Adipocyte (in vitro differentiated cells): ENCODE data around the gene SMPD3.

Experiments
- DNase-seq: peaks from one replicate; pipeline ENCODE4 v3.0.0-alpha.2; 2015; ENCODE audit warnings: low read depth
- H3K27me3 ChIP-seq: replicated peaks from 2 replicates; pipeline ENCODE4 v1.7.0; 2013; ENCODE audit warnings: mild to moderate bottlenecking, low read length, moderate library complexity; ENCODE audit not compliant: control insufficient read depth, insufficient read depth
- H3K36me3 ChIP-seq: 2 replicates; pipeline ENCODE4 v1.7.0; 2013; ENCODE audit warnings: low read length, mild to moderate bottlenecking, moderate library complexity; ENCODE audit not compliant: control insufficient read depth, insufficient read depth, severe bottlenecking
- H3K4me1 ChIP-seq: 2 replicates; pipeline ENCODE4 v1.7.0; 2013; ENCODE audit warnings: mild to moderate bottlenecking, low read length, moderate library complexity; ENCODE audit not compliant: control insufficient read depth, insufficient read depth
- H3K4me3 ChIP-seq: 2 replicates; pipeline ENCODE4 v1.7.0; 2013; ENCODE audit warnings: mild to moderate bottlenecking, low read length, moderate library complexity
- H3K9ac ChIP-seq: 2 replicates; pipeline ENCODE4 v1.7.0; 2013; ENCODE audit warnings: mild to moderate bottlenecking, low read length, moderate library complexity
- H3K9me3 ChIP-seq: 2 replicates; pipeline ENCODE4 v1.7.0; 2013; ENCODE audit warnings: mild to moderate bottlenecking, low read length, moderate library complexity; ENCODE audit not compliant: control insufficient read depth

The SMPD3 gene

DNA sequence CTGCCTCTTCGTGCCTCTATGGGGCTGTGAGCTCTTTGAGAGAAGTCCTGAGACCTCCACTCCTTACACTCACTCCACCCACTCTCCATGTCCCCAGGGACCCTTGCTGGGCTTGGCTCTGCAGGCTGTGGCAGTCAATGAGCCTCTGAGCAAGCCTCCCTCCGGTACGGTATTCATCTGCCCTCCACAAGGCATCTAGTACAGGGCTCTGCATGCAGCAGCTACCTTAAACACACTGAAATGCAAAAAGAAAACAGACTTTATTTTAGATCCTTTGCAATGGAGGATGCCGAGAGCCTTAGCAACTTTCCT lies 38.9 kb upstream of the SMPD3 start:
- H3K4me1 ChIP-seq = no peaks in the 10 kb centered on the region
- peaks cover 49% of the 10 kb centered on the region for H3K27me3 ChIP-seq
- H3K9me3 ChIP-seq = peaks cover 4% of the 10 kb centered on the region
- H3K4me3 ChIP-seq = no peak overlapping the region
- no peaks in the 10 kb centered on the region for H3K36me3 ChIP-seq
- DNase-seq = no peak
- no peak overlapping the region for H3K9ac ChIP-seq

DNA sequence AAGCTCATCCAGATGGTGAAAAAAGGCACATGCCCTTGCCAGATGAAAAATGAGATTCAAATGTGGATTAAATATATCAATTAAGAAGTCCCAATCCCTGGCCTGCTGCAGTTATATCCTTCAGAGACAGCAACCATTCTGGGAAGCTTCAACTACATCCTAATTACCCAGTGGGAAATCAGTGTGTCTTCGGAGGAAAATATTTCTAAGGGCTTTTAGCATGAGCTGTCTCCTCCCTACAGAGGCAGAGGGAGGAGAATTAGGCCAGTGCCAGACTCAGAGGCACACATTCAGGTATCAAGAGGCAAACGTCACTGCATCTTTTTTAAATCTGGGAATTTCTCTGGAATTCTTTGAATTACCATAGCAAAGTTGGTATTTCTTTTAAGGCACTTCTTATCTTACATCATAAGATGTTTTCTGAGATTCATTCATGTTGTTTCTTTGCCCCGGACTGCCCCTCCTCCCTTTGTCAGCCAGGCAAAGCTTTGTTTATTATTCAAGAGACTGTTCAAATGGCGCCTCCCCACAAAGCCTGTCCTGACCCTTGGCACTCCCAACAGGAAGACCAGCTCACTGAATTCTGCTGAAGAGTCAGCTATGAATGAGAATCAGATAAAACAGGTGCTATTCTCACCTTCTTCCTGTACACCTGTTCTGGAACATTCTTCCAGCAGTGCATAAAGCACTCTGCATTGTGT lies 38.3 kb upstream of the SMPD3 start:
- no peak overlapping the region for H3K9ac ChIP-seq
- peaks cover 49% of the 10 kb centered on the region for H3K27me3 ChIP-seq
- H3K36me3 ChIP-seq = no peaks in the 10 kb centered on the region
- peaks cover 4% of the 10 kb centered on the region for H3K9me3 ChIP-seq
- no peak overlapping the region for H3K4me3 ChIP-seq
- no peaks in the 10 kb centered on the region for H3K4me1 ChIP-seq
- no peak for DNase-seq

- Histone ChIP-seq H3K9me3 (peaks cover 9% of the 10 kb centered on the region), H3K36me3 (no peaks in the 10 kb centered on the region), H3K9ac (no peak overlapping the region), H3K27me3 (peaks cover 32% of the 10 kb centered on the region), H3K4me1 (no peaks in the 10 kb centered on the region), H3K4me3 (no peak overlapping the region)
- no peak for DNase-seq
Measured at GRCh38 chr16:68481636-68482035, 33.3 kb upstream of the SMPD3 start.

DNA sequence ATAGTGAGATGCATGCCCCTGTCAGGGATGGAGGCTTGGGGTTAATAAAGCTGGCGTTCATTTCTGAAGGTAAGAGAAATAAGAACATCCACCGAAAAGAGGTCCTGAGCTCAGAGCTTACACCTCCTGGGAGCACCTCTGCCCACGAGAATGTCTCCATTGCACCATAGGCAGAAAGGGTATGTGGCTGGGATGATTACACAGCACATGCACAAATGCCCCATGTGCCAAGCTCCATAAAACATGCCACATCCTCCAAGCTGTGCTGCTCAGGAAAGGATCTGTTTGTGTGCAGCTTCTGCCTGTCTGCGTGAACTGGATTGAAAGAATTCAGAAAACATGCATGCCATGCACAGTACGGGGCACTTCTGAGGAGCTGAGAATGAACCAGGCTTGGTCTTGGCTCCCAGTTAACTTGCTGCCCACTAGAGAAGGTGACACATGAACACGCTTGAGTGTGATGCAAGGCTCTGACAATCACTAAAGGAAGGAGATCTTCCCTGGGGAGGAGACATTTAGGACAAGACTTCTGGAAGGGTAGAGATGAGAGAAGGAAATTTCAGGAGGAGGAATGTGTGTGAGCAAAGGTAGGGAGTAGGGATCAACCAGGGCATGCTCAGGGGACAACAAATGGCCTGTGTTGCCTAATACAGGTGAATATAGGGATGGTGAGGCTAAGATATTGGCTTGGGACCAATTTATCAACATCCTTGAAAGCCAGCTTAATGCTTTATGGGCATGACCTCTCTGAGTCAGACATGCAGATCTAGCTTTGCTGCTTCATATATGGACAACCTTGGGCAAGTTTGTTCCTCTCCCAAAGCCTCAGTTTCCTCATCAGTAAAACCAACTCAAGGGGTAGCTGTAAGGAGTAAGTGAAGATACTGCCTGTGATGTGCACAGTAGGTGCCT lies 32.0 kb upstream of the SMPD3 start:
- Histone ChIP-seq H3K4me1 (no peaks in the 10 kb centered on the region), H3K4me3 (no peak overlapping the region)
- no peak for DNase-seq

DNA sequence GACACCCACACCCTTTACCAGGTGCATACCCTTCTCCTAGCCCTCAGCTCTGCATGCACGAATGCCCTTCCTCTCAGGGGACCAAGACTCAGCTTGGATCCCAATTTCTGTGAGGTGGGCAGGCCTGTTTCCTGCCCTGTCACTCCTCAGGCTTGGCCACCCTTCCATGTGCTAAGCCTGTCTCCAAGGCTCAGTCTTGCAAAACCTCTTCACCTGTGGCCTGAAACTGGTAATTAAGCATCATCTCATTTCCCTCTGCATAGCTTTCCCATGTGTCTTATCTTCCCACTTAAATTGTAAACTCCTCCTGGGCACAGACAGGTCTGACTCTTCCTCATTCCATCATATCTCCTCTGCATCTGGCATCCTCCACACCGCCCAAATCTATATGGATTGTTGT lies 31.0 kb upstream of the SMPD3 start:
- Histone ChIP-seq H3K4me1 (no peaks in the 10 kb centered on the region), H3K27me3 (peaks cover 17% of the 10 kb centered on the region), H3K36me3 (no peaks in the 10 kb centered on the region), H3K9ac (no peak overlapping the region), H3K4me3 (no peak overlapping the region), H3K9me3 (peaks cover 9% of the 10 kb centered on the region)
- no peak for DNase-seq

More for the DNA sequence above, 32.0 kb upstream of the SMPD3 start:
- no peak overlapping the region for H3K9ac ChIP-seq
- H3K9me3 ChIP-seq = peaks cover 9% of the 10 kb centered on the region
- H3K36me3 ChIP-seq = no peaks in the 10 kb centered on the region
- peaks cover 27% of the 10 kb centered on the region for H3K27me3 ChIP-seq

GRCh38 chr16:68478526-68479250 lies 30.4 kb upstream of the SMPD3 start:
- Histone ChIP-seq H3K4me1 (no peaks in the 10 kb centered on the region), H3K36me3 (no peaks in the 10 kb centered on the region), H3K9me3 (peaks cover 9% of the 10 kb centered on the region), H3K4me3 (no peak overlapping the region), H3K27me3 (peaks cover 19% of the 10 kb centered on the region), H3K9ac (no peak overlapping the region)
- no peak for DNase-seq

DNA sequence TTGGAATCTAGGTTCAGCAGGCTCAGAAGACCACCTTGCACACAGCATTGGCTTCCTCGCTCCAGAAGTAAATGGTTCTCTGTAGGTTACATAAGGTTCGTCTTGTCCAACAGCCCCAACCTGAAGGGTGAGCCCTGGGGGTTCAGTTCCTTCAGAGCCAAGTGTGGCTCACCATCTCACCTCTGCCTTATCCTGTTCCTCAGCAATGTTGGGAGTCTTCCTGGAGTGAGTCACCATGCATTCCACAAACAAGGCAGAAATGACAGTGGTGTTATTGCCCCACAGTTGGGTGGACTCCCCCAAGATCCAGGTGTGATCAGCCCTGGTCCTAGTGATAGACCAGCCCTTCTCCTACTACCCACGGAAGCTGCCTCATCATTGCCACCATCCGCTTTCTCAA lies 26.8 kb upstream of the SMPD3 start:
- Histone ChIP-seq H3K4me1 (peaks cover 4% of the 10 kb centered on the region), H3K9me3 (peaks cover 6% of the 10 kb centered on the region), H3K27me3 (peaks cover 32% of the 10 kb centered on the region), H3K36me3 (no peaks in the 10 kb centered on the region), H3K9ac (no peak overlapping the region), H3K4me3 (no peak overlapping the region)
- no peak for DNase-seq

- Histone ChIP-seq H3K9ac (no peak overlapping the region), H3K4me1 (peaks cover 5% of the 10 kb centered on the region), H3K27me3 (peaks cover 32% of the 10 kb centered on the region), H3K4me3 (no peak overlapping the region), H3K9me3 (peaks cover 6% of the 10 kb centered on the region), H3K36me3 (no peaks in the 10 kb centered on the region)
- DNase-seq = no peak
Measured at GRCh38 chr16:68473358-68474070, 25.2 kb upstream of the SMPD3 start.

DNA sequence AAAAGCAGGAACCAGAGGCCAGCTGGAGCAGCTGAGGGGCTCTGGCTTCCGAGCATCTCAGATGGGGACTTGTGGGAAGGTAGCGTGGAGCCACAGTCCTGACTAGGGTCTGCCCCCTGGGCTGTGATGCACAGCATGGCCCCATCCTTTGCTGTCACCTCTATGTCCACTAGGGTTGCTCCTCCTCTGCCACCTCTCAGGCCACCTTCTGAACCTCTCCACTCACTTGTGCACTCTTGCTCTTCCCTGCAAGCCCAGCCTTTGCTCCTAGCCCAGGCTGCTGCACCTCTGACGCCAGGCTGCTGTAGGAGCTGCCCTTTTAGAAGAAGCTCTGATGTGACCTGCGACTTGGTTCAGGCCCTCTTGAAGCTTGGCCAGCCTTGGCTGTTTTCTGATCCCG lies 24.3 kb upstream of the SMPD3 start:
- no peaks in the 10 kb centered on the region for H3K9me3 ChIP-seq
- H3K9ac ChIP-seq = no peak overlapping the region
- H3K4me3 ChIP-seq = no peak overlapping the region
- no peak for DNase-seq
- H3K27me3 ChIP-seq = peaks cover 41% of the 10 kb centered on the region
- peaks cover 5% of the 10 kb centered on the region for H3K4me1 ChIP-seq
- H3K36me3 ChIP-seq = no peaks in the 10 kb centered on the region

- H3K4me3 ChIP-seq = peak overlapping the region; percentile 68
- peaks cover 53% of the 10 kb centered on the region for H3K27me3 ChIP-seq
- no peak for DNase-seq
- H3K4me1 ChIP-seq = peaks cover 5% of the 10 kb centered on the region
- H3K36me3 ChIP-seq = no peaks in the 10 kb centered on the region
- H3K9ac ChIP-seq = no peak overlapping the region
- H3K9me3 ChIP-seq = no peaks in the 10 kb centered on the region
Measured at GRCh38 chr16:68470461-68471150, 22.3 kb upstream of the SMPD3 start.
